Heart left ventricle (tissue), 16 donors: ENCODE results near the gene GTPBP6. TPM values are rescaled to one million over a fixed set of nuclear protein-coding genes. Genes with fewer than 3 reads are reported as not detected.
A peak's percentile ranks its signal among the peaks of the same experiment; 100 is the strongest.

Source experiments
- ATAC-seq, 4 donors: fragments of 200-7000 bp; cut with Tn5 transposase; one replicate each; pipeline ENCODE4 v1.9.1; 2020 to 2022; ENCODE audit warnings: moderate library complexity in 4 of 4, mild to moderate bottlenecking in 3 of 4, moderate number of reproducible peaks in 1 of 4
- DNase-seq, 5 donors: peaks; one replicate each; pipeline ENCODE4 v3.0.0-alpha.2; 2020
- H3K27ac ChIP-seq, 12 donors: fragments of 200-600 bp; sonication (generic) in 4 of 12; one replicate each; pipeline versions ENCODE4 v1.5.0 to v1.8.0; 2016 to 2022; ENCODE audit warnings: mild to moderate bottlenecking in 2 of 12
- H3K27me3 ChIP-seq, 9 donors: fragments of 200-600 bp; sonication (generic) in 2 of 9; one replicate each; pipeline versions ENCODE4 v1.5.1 to v1.8.0; 2016 to 2022; ENCODE audit warnings: mild to moderate bottlenecking in 3 of 9
- H3K36me3 ChIP-seq, 9 donors: fragments of 200-600 bp; sonication (generic) in 2 of 9; one replicate each; pipeline versions ENCODE4 v1.5.0 to v1.8.0; 2018 to 2022; ENCODE audit warnings: mild to moderate bottlenecking in 2 of 9
- H3K4me1 ChIP-seq, 12 donors: fragments of 200-600 bp; sonication (generic) in 4 of 12; one replicate each; pipeline versions ENCODE4 v1.5.0 to v1.8.0; 2016 to 2022; ENCODE audit warnings: mild to moderate bottlenecking in 3 of 12
- H3K4me3 ChIP-seq, 12 donors: fragments of 200-600 bp; sonication (generic) in 4 of 12; one replicate each; pipeline versions ENCODE4 v1.5.0 to v1.8.0; 2017 to 2022; ENCODE audit warnings: mild to moderate bottlenecking in 9 of 12, moderate library complexity in 4 of 12
- H3K9me3 ChIP-seq, 12 donors: fragments of 200-600 bp; sonication (generic) in 4 of 12; one replicate each; pipeline versions ENCODE4 v1.5.0 to v1.8.0; 2016 to 2022; ENCODE audit warnings: mild to moderate bottlenecking in 1 of 12
- POLR2A ChIP-seq, 2 donors: fragments of 450-650 bp; IDR thresholded peaks; one replicate each; pipeline ENCODE4 v1.6.1; 2017; ENCODE audit warnings: antibody characterized with exemption in 2 of 2, mild to moderate bottlenecking in 2 of 2, moderate library complexity in 2 of 2
- WGBS, 4 donors: extraction: QIAGEN DNeasy Blood & Tissue Kit in 2 of 4; methylation state at CpG; one replicate each; pipeline versions ENCODE4 v1.1.5 to v1.1.7; 2013 to 2018; 5-methylcytosine and 5-hydroxymethylcytosine counted together
- intact Hi-C, 10 donors: fragments of 100-400 bp; cut with DNase I; formaldehyde crosslinking; loops; one replicate each; pipeline versions ENCODE4 v1.11.1 to v1.14.2; 2022
- polyA plus RNA-seq, 2 donors: library from polyadenylated mRNA; stranded (reverse); fragments of 200-250 nt; gene quantifications; one replicate each; pipeline ENCODE4 v1.2.3, GENCODE V29; 2013
- total RNA-seq, 9 donors: library from RNA; depleted of rRNA in 2 of 9; stranded (reverse); fragments of >200 nt in 2 of 9; fragmentation: NEBNext Ultra II Directional in 3 of 9; extraction: Animal tissue kit (Norgen Biotek cat#: 25700) in 3 of 9; gene quantifications; one replicate each; pipeline versions ENCODE4 v1.1.0 to v1.2.4, GENCODE V29; 2016 to 2023
- TF ChIP-seq, protein P1 (sequence below), 12 donors: fragments of 200-600 bp; sonication (generic) in 4 of 12; IDR thresholded peaks; one replicate each; pipeline versions ENCODE4 v1.5.0 to v1.8.0; 2018 to 2022; ENCODE audit warnings: antibody characterized with exemption in 12 of 12, mild to moderate bottlenecking in 5 of 12
- donor health status: ischemic (EF 13 %, LVEDD 7.1; RV severe dilation, severe dysfunction).
- donor health status: healthy with polysubstance abuse.
- donor health status: DM: no; HTN: yes; CAD: no.
- donor health status: DM: no; HTN: no; CAD: no.
- donor health status: ischemic (EF 25% LVEDD 6.9; RV normal size, moderate dysfunction).
- donor health status: ischemic (EF 25% LVEDD 5.7; RV mildly dilated, moderate dysfunction).
- donor health status: healthy.
- donor health status: DM: yes; HTN: yes; CAD: no.
- donor health status: ischemic (EF 35%, LVEDD 5.7; RV mildly dilated, moderate dysfunction).
- donor health status: nonischemic (EF 11% LVEDD 7.7; RV severe dilation, severe dysfunction).
- donor health status: DM: yes; HTN: yes; CAD: no.
- donor health status: PGD.
- donor health status: ischemic (EF 29% LVEDD 5.4; RV normal size, mild dysfunction).
- donor health status: nonischemic (EF 23%, LVEDD 6.1; RV moderate dilation, normal function).

The GTPBP6 gene
- total and polyA plus RNA-seq, 11 donors, result 31.3 to 102 (median 49.9) TPM

DNA sequence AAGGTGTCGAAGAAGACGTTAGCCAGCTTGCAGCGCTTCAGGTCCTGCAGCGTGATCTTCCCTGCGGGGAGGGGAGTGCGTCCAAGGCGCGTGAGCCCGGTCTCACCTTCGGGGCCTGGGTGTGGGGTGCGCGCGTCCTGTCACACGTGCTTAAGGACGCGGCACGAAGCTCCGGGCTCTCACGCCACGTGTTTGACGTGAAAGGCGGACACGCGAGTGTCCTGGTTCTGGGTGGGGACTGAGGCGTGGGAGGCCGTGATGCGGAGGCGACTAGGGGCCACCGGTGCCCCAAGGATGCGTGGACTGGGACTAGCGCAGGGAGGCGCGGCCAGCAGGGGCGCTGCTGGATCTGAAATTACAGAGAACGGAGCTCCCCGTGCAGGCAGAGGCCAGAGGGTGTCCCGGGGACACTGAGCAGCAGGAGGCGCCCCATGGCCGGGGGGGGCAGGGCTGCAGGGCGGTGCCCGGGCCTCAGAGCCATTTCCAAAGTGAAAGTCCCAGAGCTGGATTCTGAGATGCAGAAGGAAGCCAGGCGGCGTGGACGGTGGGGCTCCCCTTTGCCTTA lies 20.3 kb upstream of the GTPBP6 start:
- H3K4me1 ChIP-seq, result no peaks in the 10 kb centered on the region
- no peaks in the 10 kb centered on the region for H3K9me3 ChIP-seq
- H3K36me3 ChIP-seq, result peaks cover 0 to 40% (median 17%) of the 10 kb centered on the region in 9 donors
- no peak overlapping the region for H3K27ac ChIP-seq
- 94 to 98% (median 96%) methylated on average over 37 to 44 of the region's 44 CpGs for WGBS, 4 donors
- ATAC-seq, result no peak
- no peak for TF ChIP-seq POLR2A (IDR thresholded peaks at IDR 0.05)
- intact Hi-C loops, result no loop called here
- H3K4me3 ChIP-seq, result no peak overlapping the region
- no peaks in the 10 kb centered on the region for H3K27me3 ChIP-seq
- DNase-seq, result peak in 3 of 5 donors; percentile 17 to 54 (median 24)

DNA sequence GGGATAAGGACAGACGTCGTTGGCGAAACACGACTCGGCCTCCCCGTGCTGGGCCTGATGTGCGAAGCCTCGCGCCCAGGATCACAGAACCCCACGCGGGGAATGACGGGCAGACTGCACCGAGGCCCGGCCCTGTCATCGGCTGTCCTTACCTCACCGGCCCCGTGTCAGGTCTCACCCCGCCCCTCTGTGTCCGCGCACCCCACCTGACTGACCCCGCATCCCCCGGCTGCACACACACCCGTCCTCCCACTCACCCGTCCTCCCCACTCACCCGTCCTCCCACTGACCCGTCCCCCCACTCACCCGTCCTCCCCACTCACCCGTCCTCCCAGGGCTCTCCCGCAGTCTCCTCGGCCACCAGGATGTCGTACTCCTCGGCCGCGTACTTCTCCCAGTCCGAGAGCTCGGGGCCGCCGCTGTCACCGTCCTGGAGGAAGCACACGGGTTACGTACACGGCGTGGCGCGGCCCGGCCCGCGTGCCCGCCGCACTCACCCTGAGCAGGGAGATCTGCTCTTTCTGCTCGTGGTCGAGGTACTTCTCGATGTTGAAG lies 19.8 kb upstream of the GTPBP6 start:
- WGBS, 4 donors, result 90 to 97% (median 93%) methylated on average over 50 to 53 of the region's 53 CpGs
- H3K9me3 ChIP-seq, result no peaks in the 10 kb centered on the region
- intact Hi-C loops, result no loop called here
- TF ChIP-seq, protein P1, sequence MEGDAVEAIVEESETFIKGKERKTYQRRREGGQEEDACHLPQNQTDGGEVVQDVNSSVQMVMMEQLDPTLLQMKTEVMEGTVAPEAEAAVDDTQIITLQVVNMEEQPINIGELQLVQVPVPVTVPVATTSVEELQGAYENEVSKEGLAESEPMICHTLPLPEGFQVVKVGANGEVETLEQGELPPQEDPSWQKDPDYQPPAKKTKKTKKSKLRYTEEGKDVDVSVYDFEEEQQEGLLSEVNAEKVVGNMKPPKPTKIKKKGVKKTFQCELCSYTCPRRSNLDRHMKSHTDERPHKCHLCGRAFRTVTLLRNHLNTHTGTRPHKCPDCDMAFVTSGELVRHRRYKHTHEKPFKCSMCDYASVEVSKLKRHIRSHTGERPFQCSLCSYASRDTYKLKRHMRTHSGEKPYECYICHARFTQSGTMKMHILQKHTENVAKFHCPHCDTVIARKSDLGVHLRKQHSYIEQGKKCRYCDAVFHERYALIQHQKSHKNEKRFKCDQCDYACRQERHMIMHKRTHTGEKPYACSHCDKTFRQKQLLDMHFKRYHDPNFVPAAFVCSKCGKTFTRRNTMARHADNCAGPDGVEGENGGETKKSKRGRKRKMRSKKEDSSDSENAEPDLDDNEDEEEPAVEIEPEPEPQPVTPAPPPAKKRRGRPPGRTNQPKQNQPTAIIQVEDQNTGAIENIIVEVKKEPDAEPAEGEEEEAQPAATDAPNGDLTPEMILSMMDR (IDR thresholded peaks at IDR 0.05), result no peak
- no peak for TF ChIP-seq POLR2A (IDR thresholded peaks at IDR 0.05)
- no peak overlapping the region for H3K27ac ChIP-seq
- no peaks in the 10 kb centered on the region for H3K27me3 ChIP-seq
- H3K4me1 ChIP-seq, result no peaks in the 10 kb centered on the region
- peak in 2 of 4 donors; percentile 11 to 23 for ATAC-seq
- peak in 3 of 5 donors; percentile 15 to 61 (median 27) for DNase-seq
- peaks cover 0 to 44% (median 22%) of the 10 kb centered on the region in 9 donors for H3K36me3 ChIP-seq
- H3K4me3 ChIP-seq, result no peak overlapping the region

DNA sequence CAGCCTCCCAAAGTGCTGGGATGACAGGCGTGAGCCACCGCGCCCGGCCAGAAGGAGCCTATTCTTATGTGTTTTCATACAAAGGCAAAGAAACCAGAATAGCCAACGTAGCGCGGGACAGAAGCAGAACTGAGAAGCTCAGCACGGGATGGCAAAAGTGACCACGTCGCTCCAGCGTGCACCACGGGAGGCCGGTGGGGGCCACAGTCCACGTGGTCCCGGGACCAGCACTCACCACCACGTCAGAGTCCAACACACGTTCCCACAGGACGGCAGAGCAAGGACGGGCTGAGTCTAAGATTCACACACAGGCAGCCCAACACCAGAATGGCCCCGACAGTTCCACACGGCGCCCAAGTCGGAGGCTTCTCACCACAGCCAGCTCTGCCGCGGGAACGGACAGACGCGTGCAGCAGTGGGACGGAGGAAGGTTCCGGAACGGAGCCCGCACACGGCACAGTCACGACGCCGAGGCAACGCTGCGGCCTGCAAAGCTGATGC lies 18.8 kb upstream of the GTPBP6 start:
- Histone ChIP-seq H3K27me3 (no peaks in the 10 kb centered on the region), H3K36me3 (peaks cover 0 to 52% (median 25%) of the 10 kb centered on the region in 9 donors), H3K27ac (no peak overlapping the region), H3K4me3 (no peak overlapping the region), H3K4me1 (no peaks in the 10 kb centered on the region), H3K9me3 (no peaks in the 10 kb centered on the region)
- WGBS, 4 donors, result 83 to 89% (median 89%) methylated on average over 31 to 38 of the region's 38 CpGs
- ATAC-seq, result no peak
- intact Hi-C loops, result no loop called here
- TF ChIP-seq, protein P1 (IDR thresholded peaks at IDR 0.05), result no peak
- no peak for TF ChIP-seq POLR2A (IDR thresholded peaks at IDR 0.05)
- peak in 3 of 5 donors; percentile 14 to 49 (median 15) for DNase-seq

DNA sequence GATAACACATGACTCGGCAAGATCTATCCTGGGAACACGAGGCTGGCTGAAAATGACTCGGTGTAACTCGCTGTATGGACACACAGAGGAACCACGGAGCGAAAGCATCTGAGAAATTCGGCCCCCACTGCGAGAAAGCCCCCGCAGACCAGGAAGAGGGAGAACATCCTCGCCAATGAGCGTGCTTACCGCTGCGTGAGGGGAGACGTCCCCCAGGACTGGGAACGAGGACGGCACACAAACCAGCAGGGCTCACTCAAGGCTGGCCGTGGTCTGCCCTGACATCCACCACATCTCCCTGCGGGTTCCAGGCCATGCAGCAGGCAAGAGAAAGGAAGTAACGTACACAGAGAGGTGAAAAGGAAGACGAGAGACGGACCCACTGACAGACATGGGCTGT lies 17.6 kb upstream of the GTPBP6 start:
- H3K9me3 ChIP-seq, result no peaks in the 10 kb centered on the region
- no peak for ATAC-seq
- H3K4me1 ChIP-seq, result peaks cover 0 to 6% (median 4%) of the 10 kb centered on the region in 12 donors
- TF ChIP-seq, protein P1 (IDR thresholded peaks at IDR 0.05), result no peak
- no peak for TF ChIP-seq POLR2A (IDR thresholded peaks at IDR 0.05)
- no peak overlapping the region for H3K4me3 ChIP-seq
- peaks cover 0 to 4% (median 2%) of the 10 kb centered on the region in 9 donors for H3K27me3 ChIP-seq
- intact Hi-C loops, result no loop called here
- DNase-seq, result peak in 3 of 5 donors; percentile 9 to 11 (median 9)
- 87 to 94% (median 89%) methylated on average over 21 of the region's 21 CpGs for WGBS, 4 donors
- H3K36me3 ChIP-seq, result peaks cover 0 to 49% (median 25%) of the 10 kb centered on the region in 9 donors
- no peak overlapping the region for H3K27ac ChIP-seq
